GM04504 (cell line): ENCODE results near the gene MYL7.

Experiments used
- DNase-seq: peaks from one replicate; pipeline ENCODE4 v3.0.0-alpha.2; 2012; ENCODE audit warnings: low read depth

MYL7 gene

GRCh38 chr7:44111761-44112160 is 29.4 kb downstream of the MYL7 start:
- no peak for DNase-seq

DNA sequence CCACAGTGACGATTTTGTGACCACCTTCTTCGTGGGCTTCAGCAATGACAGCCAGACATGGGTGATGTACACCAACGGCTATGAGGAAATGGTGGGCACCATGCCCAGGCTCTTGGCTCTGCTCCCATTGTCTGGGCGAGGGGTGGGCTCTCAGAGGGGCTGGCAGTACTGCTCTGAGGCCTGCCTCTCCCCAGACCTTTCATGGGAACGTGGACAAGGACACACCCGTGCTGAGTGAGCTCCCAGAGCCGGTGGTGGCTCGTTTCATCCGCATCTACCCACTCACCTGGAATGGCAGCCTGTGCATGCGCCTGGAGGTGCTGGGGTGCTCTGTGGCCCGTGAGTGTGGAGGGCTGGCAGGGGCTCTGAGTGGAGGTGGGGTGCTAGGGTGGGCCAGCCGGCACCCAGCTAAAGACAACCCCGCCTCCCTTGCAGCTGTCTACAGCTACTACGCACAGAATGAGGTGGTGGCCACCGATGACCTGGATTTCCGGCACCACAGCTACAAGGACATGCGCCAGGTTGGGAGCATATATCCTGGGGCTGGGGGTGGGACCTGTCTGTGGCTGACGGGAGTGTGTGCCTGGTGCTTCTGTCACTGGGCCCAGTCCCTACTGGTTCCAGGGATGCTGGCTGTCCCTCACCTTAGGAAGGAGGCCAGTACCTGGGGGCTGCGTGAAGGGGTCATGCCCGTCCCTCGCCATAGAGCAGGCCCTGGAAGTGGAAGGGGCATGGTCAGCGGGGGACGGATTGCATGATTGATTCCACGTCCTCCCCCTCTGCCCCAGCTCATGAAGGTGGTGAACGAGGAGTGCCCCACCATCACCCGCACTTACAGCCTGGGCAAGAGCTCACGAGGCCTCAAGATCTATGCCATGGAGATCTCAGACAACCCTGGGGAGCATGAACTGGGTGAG is 30.2 kb downstream of the MYL7 start:
- DNase-seq, result no peak

DNA sequence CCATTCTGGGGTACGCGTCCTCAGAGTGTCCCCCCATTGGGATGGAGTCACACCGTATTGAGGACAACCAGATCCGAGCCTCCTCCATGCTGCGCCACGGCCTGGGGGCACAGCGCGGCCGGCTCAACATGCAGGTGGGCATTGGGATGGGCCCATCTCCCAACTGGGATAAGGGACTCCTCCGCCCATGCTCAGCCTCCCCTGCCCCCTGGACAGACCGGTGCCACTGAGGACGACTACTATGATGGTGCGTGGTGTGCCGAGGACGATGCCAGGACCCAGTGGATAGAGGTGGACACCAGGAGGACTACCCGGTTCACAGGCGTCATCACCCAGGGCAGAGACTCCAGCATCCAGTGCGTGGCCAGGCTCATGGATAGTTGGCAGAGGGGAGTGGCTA is 31.1 kb downstream of the MYL7 start:
- no peak for DNase-seq

- no peak for DNase-seq
These were observed 32.1 kb downstream of the MYL7 start for GRCh38 chr7:44108768-44109750.

- no peak for DNase-seq
These were observed 33.0 kb downstream of the MYL7 start for GRCh38 chr7:44107961-44108767.

DNA sequence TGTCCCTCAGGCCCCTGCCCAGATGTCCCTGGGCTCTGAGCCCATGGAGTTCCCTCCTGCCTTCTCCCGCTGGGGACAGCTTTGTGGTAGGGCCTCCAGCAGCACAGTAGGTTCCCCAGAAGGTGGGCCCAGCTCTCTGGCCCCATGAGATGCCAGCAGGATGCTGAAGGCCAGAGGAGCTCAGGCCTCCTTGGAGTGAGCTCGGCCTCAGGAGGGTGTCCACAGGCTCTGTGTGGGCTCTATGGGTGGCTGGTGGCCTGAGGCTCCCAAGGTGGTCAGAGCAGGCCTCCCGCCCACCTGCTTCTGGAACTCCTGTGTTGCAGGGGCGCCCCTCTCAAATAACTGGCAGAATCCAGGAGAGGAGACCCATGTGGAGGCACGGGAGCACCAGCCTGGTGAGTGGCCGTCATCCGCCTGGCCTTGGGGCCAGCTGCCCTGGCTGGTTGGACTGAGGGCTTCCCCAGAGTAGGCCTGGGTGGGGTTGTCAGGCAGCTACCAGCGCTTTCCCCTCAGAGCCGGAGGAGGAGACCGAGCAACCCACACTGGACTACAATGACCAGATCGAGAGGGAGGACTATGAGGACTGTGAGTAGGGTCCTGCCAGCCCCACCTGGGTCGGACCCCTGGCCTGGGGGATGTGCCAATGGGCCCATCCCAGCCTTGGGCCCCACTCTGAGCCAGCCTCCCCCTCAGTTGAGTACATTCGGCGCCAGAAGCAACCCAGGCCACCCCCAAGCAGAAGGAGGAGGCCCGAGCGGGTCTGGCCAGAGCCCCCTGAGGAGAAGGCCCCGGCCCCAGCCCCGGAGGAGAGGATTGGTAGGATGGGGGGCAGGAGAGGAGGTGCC is 33.8 kb downstream of the MYL7 start:
- no peak for DNase-seq

GRCh38 chr7:44106311-44107065 is 34.6 kb downstream of the MYL7 start:
- no peak for DNase-seq

- DNase-seq, result no peak
These were observed 35.3 kb downstream of the MYL7 start for GRCh38 chr7:44105832-44106231.

GRCh38 chr7:44104860-44105771 is 36.0 kb downstream of the MYL7 start:
- DNase-seq, result peak; percentile 62

DNA sequence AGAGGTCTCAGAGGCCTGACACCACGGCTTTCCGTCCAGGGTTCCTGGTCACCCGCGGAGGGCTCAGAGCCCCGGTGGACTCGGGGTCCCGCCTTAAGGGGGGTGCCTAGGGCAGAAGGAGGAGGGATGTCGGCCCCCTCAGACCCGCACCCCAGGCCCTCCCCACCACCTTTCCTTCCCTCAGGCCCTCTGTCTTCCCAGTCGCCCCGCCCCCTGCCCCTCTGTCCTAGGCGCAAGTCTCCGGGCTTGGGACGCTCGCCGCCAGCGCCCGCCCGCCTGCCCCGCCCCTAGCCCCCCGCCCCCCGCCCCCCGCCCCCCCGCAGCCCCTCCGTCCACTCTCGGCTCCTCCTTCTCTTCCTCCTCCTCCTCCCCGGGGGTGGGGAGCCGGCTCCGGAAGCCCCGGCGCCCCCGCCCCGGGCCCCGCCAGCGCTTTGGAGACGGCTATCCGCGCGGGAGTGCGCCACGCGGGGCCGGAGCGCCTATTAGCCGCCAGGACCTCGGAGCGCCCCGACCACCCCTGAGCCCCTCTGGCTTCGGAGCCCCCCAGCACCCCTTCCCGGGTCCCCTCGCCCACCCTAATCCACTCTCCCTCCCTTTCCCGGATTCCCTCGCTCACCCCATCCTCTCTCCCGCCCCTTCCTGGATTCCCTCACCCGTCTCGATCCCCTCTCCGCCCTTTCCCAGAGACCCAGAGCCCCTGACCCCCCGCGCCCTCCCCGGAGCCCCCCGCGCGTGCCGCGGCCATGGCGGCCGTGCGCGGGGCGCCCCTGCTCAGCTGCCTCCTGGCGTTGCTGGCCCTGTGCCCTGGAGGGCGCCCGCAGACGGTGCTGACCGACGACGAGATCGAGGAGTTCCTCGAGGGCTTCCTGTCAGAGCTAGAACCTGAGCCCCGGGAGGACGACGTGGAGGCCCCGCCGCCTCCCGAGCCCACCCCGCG is 36.9 kb downstream of the MYL7 start, which contains the start of gene AEBP1:
Gene AEBP1 (plus strand): TSS at position 423 of the 937 bp plus-strand sequence. CDS start 321 bp downstream, at position 744.
- DNase-seq, result no peak

DNA sequence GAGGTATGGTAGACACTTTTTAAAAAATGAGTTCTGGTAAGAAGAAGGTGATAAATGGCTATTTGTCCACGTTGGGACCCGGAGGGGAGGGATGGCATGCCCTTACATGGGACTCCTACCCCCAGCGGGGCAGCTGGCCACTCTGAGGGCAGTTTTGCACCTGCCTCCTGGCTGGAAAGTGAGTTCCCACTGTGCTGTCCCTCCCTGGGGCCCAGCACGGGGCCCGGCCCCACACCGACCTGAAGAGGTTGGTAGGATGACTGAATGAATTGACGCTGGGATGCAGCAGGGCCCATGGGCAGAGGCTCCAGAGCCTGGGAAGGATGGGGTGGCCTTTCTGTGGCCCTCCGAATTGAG is 37.6 kb downstream of the MYL7 start:
- no peak for DNase-seq

- DNase-seq, result no peak
These were observed 38.1 kb downstream of the MYL7 start for GRCh38 chr7:44102846-44103565.

DNA sequence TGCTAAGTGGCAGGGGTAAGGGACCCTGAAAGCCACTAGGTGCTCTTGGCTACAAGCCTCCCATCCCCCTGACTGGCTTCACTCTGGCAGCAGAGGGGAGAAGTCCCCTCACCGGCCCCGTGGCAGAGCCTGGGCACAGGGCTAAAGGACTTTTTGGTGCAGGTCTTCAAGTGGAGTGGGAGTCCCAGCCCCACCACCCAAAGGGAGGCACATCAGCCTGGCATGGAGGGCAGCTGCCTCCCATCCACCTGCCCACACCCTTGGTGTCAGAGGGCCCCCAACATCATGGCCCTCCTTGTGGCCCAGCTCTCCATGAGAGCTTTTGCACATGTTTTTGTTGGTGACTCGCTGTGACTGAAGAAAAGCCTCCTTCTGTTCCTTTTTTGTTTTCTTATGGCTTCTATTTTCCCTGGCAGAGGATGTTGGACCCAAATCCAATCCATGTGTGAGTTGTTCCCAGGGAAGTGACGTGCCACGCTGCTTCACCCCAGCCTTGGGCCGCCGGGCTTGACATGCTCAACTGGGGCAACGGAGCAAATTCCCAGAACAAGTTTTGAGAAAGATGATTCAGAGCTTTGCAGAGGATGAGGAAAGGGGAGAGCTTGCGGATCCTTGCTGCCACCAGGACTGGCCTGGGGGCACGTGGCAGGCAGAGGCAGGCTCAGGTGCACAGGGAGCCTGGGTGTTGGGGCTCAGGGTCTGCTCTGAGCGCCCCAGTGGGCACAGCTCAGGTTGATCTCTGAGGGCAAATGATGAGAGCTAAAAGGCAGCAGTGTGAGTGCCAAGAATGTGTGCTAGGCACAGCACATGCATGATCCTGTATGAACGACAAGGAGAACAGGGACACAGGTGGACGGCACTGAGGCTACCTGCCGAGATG is 38.9 kb downstream of the MYL7 start:
- peak; percentile 86 for DNase-seq

DNA sequence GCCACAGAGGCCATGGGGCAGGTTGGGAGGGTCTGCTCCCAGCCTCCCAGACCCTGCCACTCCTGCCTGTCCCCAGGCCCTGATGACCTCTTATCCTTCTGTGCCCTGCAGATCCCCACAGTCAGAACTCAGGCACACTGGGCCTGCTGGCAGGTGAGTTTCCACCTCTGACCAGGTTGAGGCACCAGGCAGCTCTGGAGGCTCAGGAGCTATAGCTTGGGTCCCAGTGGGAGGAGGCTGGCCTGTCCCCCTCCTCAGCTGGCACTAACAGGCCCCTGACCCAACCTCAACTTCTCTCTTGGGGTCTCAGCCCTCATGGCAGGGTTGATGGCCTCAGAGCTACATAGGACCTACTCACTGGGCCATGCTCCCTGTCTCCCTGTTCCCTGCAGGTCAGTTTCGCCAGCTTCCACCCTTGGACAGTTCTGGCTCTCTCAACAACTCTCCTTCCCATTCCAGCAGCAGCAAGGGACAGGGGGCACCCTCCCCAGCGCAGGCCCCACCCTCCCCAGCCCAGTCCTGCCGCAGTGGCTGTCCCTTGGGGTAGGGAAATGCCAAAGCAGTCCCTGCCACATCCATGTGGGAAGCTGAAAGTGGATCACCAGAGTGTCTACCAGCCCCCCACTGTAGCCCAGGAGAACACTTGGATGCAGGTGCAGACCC is 39.7 kb downstream of the MYL7 start:
- DNase-seq, result no peak

DNA sequence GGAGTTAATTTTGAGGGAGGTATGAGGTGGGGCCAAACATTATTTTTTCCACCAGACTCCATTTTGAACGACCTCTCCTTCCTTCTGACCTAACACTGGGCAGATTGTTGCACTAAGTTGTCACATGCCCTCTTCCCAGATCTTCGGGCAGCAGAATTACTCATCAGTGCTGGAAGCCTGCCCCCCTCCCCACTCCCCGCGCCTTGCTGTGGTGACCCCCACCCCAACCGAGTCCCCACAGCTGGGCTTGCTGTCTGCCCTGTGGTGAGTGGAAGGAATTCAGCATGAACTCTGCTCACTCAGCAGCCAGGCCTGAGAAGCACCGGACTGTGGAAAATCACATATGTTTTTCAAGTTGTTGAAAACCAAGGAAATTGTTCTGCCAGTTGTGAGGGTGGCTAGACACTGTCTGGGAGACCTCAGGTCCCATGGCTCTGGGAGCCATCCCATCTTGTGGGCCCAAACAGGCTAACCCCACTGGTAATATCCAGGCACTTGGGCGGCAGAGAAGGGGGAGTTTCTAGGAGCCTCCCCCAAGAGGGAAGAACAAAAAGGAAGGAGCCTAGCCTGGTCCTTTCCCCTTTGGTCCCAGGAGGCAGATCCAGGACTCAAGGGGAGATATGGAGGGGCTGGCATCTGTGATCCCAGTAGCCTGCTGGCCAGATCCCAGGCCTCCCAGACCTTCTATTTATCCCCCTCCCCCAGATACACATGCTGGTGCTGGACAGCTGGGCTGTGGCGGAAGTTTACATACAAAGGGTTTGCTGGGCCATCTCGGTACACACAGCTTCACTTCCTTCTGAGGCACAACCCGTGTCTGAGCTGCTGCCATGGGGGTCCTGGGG is 40.5 kb downstream of the MYL7 start:
- DNase-seq, result peak; percentile 49
